Stimulated activated naive CD8-positive, alpha-beta T cell treated with anti-CD3 and anti-CD28 coated beads, Interleukin-15, Interleukin-2, amounts not matched to agents 100 ng/mL and 50 ng/mL, for 24 hours (primary cell): ENCODE data around the gene ARID1B.

Source experiments
- H3K27ac Mint-ChIP-seq: one replicate; pipeline ENCODE4 v1.8.0; 2021; ENCODE audit warnings: mild to moderate bottlenecking, mixed read lengths
- H3K27me3 Mint-ChIP-seq: one replicate; pipeline ENCODE4 v1.8.0; 2021; ENCODE audit warnings: mixed read lengths
- H3K36me3 Mint-ChIP-seq: one replicate; pipeline ENCODE4 v1.8.0; 2021; ENCODE audit warnings: low read depth, mixed read lengths
- H3K4me1 Mint-ChIP-seq: one replicate; pipeline ENCODE4 v1.8.0; 2021; ENCODE audit warnings: low read depth, mixed read lengths
- H3K4me3 Mint-ChIP-seq: one replicate; pipeline ENCODE4 v1.8.0; 2021; ENCODE audit warnings: mild to moderate bottlenecking, mixed read lengths
- H3K9me3 Mint-ChIP-seq: one replicate; pipeline ENCODE4 v1.8.0; 2021; ENCODE audit warnings: mixed read lengths

The ARID1B gene

GRCh38 chr6:157017861-157018260, 240.7 kb downstream of the ARID1B start:
- Mint-ChIP-seq H3K4me3 (no peak overlapping the region), H3K27ac (peak overlapping the region; percentile 6), H3K36me3 (no peaks in the 10 kb centered on the region), H3K9me3 (no peaks in the 10 kb centered on the region), H3K4me1 (peaks cover 48% of the 10 kb centered on the region), H3K27me3 (no peaks in the 10 kb centered on the region)

GRCh38 chr6:157019115-157019641, 242.0 kb downstream of the ARID1B start:
- H3K36me3 Mint-ChIP-seq = no peaks in the 10 kb centered on the region
- H3K27ac Mint-ChIP-seq = peak overlapping the region; percentile 64
- no peaks in the 10 kb centered on the region for H3K9me3 Mint-ChIP-seq
- no peaks in the 10 kb centered on the region for H3K27me3 Mint-ChIP-seq
- H3K4me1 Mint-ChIP-seq = peaks cover 54% of the 10 kb centered on the region
- peak overlapping the region; percentile 91 for H3K4me3 Mint-ChIP-seq

- Mint-ChIP-seq H3K4me1 (peaks cover 60% of the 10 kb centered on the region), H3K27ac (peak overlapping the region; percentile 64), H3K4me3 (peak overlapping the region; percentile 91), H3K36me3 (no peaks in the 10 kb centered on the region), H3K27me3 (no peaks in the 10 kb centered on the region), H3K9me3 (no peaks in the 10 kb centered on the region)
Observed at GRCh38 chr6:157019733-157020132, 242.6 kb downstream of the ARID1B start.

GRCh38 chr6:157020398-157020797, 243.2 kb downstream of the ARID1B start:
- H3K4me1 Mint-ChIP-seq = peaks cover 66% of the 10 kb centered on the region

DNA sequence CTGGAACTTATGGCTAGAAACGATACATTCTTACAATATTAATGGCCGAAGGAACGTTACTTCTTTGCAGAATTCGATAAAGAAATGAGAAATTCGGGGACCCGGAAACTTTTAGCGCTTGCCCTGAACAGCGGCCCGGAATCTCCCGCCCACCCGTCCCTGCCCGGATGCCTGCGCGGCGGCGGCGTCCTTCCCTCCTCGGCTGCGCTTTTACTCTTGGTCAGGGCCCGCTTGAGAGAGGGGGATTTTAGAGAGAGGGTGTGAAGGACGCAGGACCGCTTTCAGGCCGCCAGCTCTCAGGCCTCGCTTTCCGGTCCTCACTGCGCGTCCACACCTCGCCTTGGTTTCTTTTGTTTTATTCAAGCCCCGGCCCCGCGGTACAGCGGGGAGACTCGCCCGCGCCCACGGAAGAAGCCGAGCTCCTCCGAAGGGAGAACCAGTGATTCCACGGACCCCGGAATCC, 243.7 kb downstream of the ARID1B start:
- Mint-ChIP-seq H3K4me3 (peak overlapping the region; percentile 91), H3K27ac (peak overlapping the region; percentile 99), H3K27me3 (no peaks in the 10 kb centered on the region), H3K9me3 (no peaks in the 10 kb centered on the region), H3K4me1 (peaks cover 67% of the 10 kb centered on the region), H3K36me3 (no peaks in the 10 kb centered on the region)

More at GRCh38 chr6:157020398-157020797, 243.2 kb downstream of the ARID1B start:
- Mint-ChIP-seq H3K27me3 (no peaks in the 10 kb centered on the region), H3K36me3 (no peaks in the 10 kb centered on the region), H3K27ac (peak overlapping the region; percentile 99), H3K4me3 (peak overlapping the region; percentile 91), H3K9me3 (no peaks in the 10 kb centered on the region)

DNA sequence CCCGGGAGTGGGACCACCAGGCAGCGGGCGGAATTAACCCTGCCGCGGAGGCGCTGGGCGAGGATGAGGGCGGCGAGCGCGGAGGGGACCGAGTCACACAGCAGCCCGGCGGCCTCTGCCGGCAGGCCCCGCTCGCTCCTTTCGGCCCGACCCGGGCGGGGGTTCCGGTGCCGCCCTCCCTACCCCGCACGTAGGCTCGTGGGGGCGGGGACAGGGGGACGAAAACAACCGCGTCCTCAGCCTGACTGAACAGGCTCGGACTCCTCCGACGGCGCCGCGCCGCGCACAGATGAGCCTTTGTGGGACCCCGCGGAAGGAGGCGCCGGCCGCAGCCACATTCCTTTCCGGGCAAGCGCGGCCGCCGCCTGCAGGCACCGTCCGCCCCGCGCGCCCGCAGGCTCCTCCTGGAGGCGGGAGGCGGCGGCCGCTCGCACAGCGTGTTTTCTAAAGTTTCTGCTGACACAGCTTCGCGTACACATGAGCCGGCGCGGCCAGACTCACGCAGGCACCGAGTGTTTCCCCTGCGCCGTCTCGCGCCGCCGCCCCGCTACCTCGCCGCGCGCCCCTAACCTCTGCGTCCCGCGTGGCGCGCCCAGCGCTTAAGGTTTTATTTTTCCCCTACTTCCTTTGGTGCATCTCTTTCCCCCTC, 244.3 kb downstream of the ARID1B start:
- Mint-ChIP-seq H3K4me3 (peak overlapping the region; percentile 91), H3K36me3 (peaks cover 5% of the 10 kb centered on the region), H3K27ac (peak overlapping the region; percentile 99)

DNA sequence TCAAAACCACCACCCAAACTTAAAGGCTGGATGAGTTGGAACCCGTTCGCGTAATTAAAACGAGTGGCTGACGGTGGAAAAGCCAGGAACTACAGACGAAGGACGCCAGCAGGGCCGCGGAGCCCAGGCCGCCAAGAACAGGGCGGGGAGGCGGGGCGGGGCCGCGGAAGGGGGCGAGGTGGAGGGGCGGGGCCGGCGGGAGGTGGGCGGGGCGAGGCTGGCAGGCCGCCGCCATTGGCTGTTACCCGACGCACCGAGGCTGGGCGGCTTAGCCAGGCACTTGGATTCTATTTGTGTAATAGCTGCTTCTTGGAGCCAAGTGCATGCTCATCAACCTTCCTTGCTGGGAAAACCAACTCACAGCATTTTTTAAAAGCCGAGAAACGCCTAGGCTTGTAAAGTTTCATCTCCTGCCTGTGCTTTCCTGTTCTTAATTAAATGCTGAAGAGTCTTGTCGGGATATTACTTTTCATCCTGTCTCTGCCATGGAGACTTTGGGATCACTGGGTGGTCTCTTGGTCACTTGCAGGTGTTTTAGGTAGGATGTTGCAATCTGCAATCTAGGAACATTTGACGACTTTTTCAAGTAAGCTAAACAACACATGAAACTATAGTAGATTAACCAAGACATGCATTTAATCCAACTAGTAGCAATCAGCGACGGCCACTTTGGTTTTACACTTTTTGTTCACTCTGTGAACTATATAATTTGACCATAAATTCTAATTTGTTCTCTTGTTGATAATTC, 245.0 kb downstream of the ARID1B start:
- peak overlapping the region; percentile 99 for H3K27ac Mint-ChIP-seq
- no peaks in the 10 kb centered on the region for H3K9me3 Mint-ChIP-seq
- no peaks in the 10 kb centered on the region for H3K27me3 Mint-ChIP-seq
- H3K36me3 Mint-ChIP-seq = peaks cover 5% of the 10 kb centered on the region
- peaks cover 67% of the 10 kb centered on the region for H3K4me1 Mint-ChIP-seq
- peak overlapping the region; percentile 91 for H3K4me3 Mint-ChIP-seq

More for the DNA sequence above, 244.3 kb downstream of the ARID1B start:
- Mint-ChIP-seq H3K4me1 (peaks cover 72% of the 10 kb centered on the region), H3K9me3 (no peaks in the 10 kb centered on the region), H3K27me3 (no peaks in the 10 kb centered on the region)

- H3K4me1 Mint-ChIP-seq = peaks cover 51% of the 10 kb centered on the region
- peaks cover 8% of the 10 kb centered on the region for H3K36me3 Mint-ChIP-seq
- no peaks in the 10 kb centered on the region for H3K9me3 Mint-ChIP-seq
- no peaks in the 10 kb centered on the region for H3K27me3 Mint-ChIP-seq
- H3K27ac Mint-ChIP-seq = no peak overlapping the region
- H3K4me3 Mint-ChIP-seq = no peak overlapping the region
Observed at GRCh38 chr6:157023958-157024357, 246.8 kb downstream of the ARID1B start.

DNA sequence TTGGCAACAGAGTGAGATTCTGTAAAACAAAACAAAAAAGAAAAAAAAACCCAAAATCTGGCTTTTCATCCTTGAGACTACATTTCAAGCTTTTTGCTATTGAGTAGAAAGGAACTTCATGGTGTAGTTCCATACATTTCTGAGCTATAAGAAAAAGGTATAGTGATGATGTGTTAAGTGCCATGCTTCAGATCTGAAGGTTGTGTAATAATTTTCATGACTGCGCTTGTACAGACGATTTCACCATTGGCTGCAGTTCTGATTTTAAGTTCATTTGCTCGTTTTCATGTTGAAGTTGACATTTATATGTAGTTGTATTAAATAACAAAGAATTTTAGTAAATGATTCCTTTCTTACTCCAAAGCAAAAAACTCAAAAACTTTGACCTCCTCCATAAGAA, 247.6 kb downstream of the ARID1B start:
- H3K27me3 Mint-ChIP-seq = no peaks in the 10 kb centered on the region
- no peaks in the 10 kb centered on the region for H3K9me3 Mint-ChIP-seq
- H3K4me1 Mint-ChIP-seq = peaks cover 43% of the 10 kb centered on the region
- no peak overlapping the region for H3K4me3 Mint-ChIP-seq
- H3K27ac Mint-ChIP-seq = no peak overlapping the region
- H3K36me3 Mint-ChIP-seq = peaks cover 8% of the 10 kb centered on the region

- H3K27me3 Mint-ChIP-seq = no peaks in the 10 kb centered on the region
- H3K4me3 Mint-ChIP-seq = no peak overlapping the region
- peaks cover 4% of the 10 kb centered on the region for H3K9me3 Mint-ChIP-seq
- peaks cover 38% of the 10 kb centered on the region for H3K4me1 Mint-ChIP-seq
- peak overlapping the region; percentile 9 for H3K27ac Mint-ChIP-seq
- H3K36me3 Mint-ChIP-seq = peaks cover 8% of the 10 kb centered on the region
Observed at GRCh38 chr6:157025437-157025836, 248.3 kb downstream of the ARID1B start.

DNA sequence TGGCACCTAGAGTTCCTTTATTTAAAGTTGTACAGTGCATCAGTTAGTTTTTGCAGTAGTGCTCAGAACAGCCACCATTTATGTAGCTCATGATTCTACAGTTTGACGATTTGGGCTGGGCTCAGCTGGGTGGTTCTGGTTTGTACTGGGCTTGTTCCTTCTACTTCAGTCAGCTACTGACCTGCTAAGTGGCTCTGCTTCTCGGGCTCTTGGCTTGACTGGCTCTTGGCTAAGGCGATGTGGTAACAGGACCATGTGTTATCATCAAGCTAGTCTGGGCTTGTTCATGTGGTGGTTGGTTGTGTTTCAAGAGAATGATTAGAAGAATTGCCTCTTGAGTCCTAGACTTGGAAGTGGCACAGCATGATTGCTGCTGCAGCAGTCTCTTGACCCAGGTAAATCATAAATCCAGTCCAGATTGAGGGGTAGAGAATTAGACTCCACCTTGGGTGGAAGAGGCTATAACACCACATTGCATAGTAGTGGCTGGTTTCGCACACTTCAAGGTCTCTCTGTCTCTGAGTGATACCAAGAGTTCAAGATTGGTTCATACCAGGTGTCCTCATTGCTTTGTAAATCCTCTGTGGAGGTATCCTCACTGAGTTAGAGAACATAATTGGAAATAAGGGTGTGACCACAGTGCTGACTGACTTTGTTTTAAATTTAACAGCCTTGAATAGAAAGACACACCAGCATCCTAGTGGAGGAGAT, 253.0 kb downstream of the ARID1B start:
- H3K27me3 Mint-ChIP-seq = no peaks in the 10 kb centered on the region
- H3K27ac Mint-ChIP-seq = no peak overlapping the region
- peaks cover 39% of the 10 kb centered on the region for H3K4me1 Mint-ChIP-seq
- H3K4me3 Mint-ChIP-seq = no peak overlapping the region
- H3K9me3 Mint-ChIP-seq = peaks cover 5% of the 10 kb centered on the region
- peaks cover 8% of the 10 kb centered on the region for H3K36me3 Mint-ChIP-seq

DNA sequence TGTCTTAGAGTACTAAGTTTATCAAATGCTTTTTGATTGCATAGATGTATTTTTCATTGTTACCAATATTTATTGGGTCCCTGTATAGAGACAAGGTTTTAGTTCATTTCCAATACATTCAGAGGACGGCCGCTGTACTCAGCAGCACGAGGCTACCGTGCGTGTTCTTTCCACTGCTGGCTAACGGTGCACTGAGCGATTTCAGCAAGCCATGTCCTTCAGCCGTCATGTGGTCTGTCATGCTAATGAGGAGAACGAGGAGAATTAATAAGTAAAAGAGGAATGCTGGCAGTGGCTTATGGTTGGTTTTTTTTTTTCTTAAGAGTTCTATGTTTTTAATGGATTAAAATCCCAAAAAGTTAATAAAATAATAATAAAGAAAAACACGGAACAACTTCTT, 253.6 kb downstream of the ARID1B start:
- H3K27ac Mint-ChIP-seq = no peak overlapping the region
- H3K9me3 Mint-ChIP-seq = peaks cover 5% of the 10 kb centered on the region
- no peaks in the 10 kb centered on the region for H3K27me3 Mint-ChIP-seq
- H3K36me3 Mint-ChIP-seq = peaks cover 8% of the 10 kb centered on the region
- H3K4me1 Mint-ChIP-seq = peaks cover 33% of the 10 kb centered on the region
- H3K4me3 Mint-ChIP-seq = no peak overlapping the region

DNA sequence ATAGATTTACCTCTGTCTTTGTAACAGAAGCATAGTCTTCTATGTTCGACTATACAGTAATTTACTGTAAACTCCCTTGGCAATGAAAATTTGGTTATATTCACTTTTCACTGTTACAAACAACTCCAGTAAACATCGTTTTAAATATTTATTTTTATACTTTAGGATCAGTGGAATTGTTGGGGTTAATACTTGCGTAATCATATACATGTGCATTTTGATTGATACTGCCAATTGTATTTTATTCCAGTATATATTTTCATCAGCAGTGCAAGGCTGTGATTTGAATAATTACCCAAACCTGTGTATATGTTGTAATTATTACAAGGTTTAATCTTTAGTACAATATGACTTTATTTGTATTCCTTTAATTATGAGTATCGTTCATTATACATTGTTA, 255.7 kb downstream of the ARID1B start:
- Mint-ChIP-seq H3K4me1 (peaks cover 27% of the 10 kb centered on the region), H3K27ac (peak overlapping the region; percentile 91), H3K36me3 (no peaks in the 10 kb centered on the region), H3K4me3 (peak overlapping the region; percentile 88), H3K27me3 (no peaks in the 10 kb centered on the region), H3K9me3 (peaks cover 5% of the 10 kb centered on the region)

DNA sequence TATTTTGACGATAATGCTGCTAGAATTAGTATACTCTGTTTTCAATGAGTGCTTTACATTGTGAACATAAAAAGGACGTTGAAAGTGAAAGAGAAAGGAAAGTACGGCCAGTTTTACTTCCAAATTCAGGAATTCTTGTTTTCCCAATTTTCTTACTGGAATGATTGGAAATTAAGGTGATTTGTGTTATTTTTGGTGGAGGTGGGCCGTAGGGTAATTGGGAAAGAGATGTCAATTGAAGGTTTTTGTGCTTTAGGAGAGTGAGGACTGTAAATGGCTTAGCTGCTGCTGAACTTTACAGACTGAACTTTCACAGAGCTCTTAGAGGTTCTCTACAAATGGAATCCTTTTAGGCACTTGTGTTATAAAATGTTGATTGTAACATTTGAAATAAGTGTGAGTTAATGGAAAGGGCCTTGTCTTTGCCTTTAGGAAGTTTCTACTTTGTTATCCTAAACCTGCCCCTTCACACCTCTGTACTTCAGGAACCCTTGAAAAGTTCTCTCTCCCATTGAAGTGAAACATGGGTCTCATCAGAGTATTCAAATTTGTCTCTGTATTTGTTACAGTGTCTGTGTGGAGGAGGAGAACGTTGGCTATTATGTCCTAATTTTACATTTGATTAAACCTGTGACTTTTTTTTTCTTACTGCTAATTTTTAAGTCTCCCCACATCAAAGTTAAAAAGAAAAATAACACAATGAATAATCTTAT, 256.4 kb downstream of the ARID1B start:
- Mint-ChIP-seq H3K36me3 (no peaks in the 10 kb centered on the region), H3K9me3 (peaks cover 5% of the 10 kb centered on the region), H3K27ac (peak overlapping the region; percentile 91), H3K4me3 (peak overlapping the region; percentile 88), H3K4me1 (peaks cover 27% of the 10 kb centered on the region), H3K27me3 (no peaks in the 10 kb centered on the region)
